ENCODE data around the gene DDX17. TPM values are rescaled to one million over a fixed set of nuclear protein-coding genes. Genes with fewer than 3 reads are reported as not detected.

DDX17 gene
- total RNA-seq, 1 experiment from 2014 or later: 234 TPM

GRCh38 chr22:38523029-38523428, 16.9 kb upstream of the DDX17 start:
- no peaks in the 10 kb centered on the region for H3K9me2 ChIP-seq (ENCODE audit: insufficient read depth)
- POLR2A ChIA-PET: no interaction called here
- no peak for TF ChIP-seq EGR1 (IDR thresholded peaks at IDR 0.05; ENCODE audit: low read depth)
- TF ChIP-seq ELF1 (IDR thresholded peaks at IDR 0.05; ENCODE audit: borderline replicate concordance, low read depth): no peak
- no peak for TF ChIP-seq RAD21 (IDR thresholded peaks at IDR 0.05; ENCODE audit: low read depth)
- TF ChIP-seq CBX3 (IDR thresholded peaks at IDR 0.05; ENCODE audit: low read depth): no peak
- TF ChIP-seq POLR2AphosphoS5 (IDR thresholded peaks at IDR 0.05; ENCODE audit: low read depth, low read length): no peak
- no peak for TF ChIP-seq SIN3A (IDR thresholded peaks at IDR 0.05; ENCODE audit: low read depth)
- TF ChIP-seq EZH2phosphoT487 (IDR thresholded peaks at IDR 0.05; ENCODE audit: borderline replicate concordance): no peak
- TF ChIP-seq YY1 (IDR thresholded peaks at IDR 0.05; ENCODE audit: extremely low read depth, insufficient replicate concordance, low read depth, low read length): no peak
- TF ChIP-seq CEBPB (IDR thresholded peaks at IDR 0.05; ENCODE audit: low read depth): no peak
- TF ChIP-seq CTCF (IDR thresholded peaks at IDR 0.05 in 2 of 3, conservative IDR thresholded peaks at IDR 0.05 in 1 of 3; ENCODE audit: borderline replicate concordance in 1 of 3, insufficient read depth in 1 of 3, low read depth in 2 of 3, low read length in 2 of 3): no peak
- no peak for TF ChIP-seq TCF7L2 (IDR thresholded peaks at IDR 0.05; ENCODE audit: borderline replicate concordance, extremely low read depth, insufficient read depth, insufficient read length)
- TF ChIP-seq SRF (IDR thresholded peaks at IDR 0.05; ENCODE audit: low read depth): no peak
- no peak for TF ChIP-seq EZH2 (IDR thresholded peaks at IDR 0.05)
- TF ChIP-seq ZNF274 (IDR thresholded peaks at IDR 0.05; ENCODE audit: low read depth, low read length): no peak
- no peak for TF ChIP-seq MAX (IDR thresholded peaks at IDR 0.05)
- TF ChIP-seq ATF3 (IDR thresholded peaks at IDR 0.05): no peak
- no peak for TF ChIP-seq POLR2A (IDR thresholded peaks at IDR 0.05; ENCODE audit: borderline replicate concordance, extremely low read depth, insufficient read depth, insufficient read length)
- no peak for TF ChIP-seq REST (IDR thresholded peaks at IDR 0.05; ENCODE audit: low read depth)
- no peaks in the 10 kb centered on the region for H3K79me2 ChIP-seq (ENCODE audit: insufficient read depth, low read length)
- no peak overlapping the region for H3K4me3 ChIP-seq (replicated peaks in 1 of 2; ENCODE audit: low read depth in 1 of 2, low read length in 2 of 2)
- RAD21 ChIA-PET (ENCODE audit: low non-redundant PET in 1 of 2, low total read pairs in 2 of 2, uncharacterized antibody in 2 of 2, unreplicated experiment in 2 of 2): no interaction called here
- H3K36me3 ChIP-seq (ENCODE audit: control insufficient read depth in 1 of 2, insufficient read depth in 2 of 2, low read length in 2 of 2): no peaks in the 10 kb centered on the region
- H4K20me1 ChIP-seq (ENCODE audit: insufficient read depth): no peaks in the 10 kb centered on the region
- no peak overlapping the region for H3K4me2 ChIP-seq (ENCODE audit: low read length)
- BruUV-seq (replicated peaks): no TSS peak
- H3K27me3 ChIP-seq (ENCODE audit: insufficient read depth, low read length): no peaks in the 10 kb centered on the region
- H3K9ac ChIP-seq (ENCODE audit: low read length): no peak overlapping the region
- intact Hi-C loops (cut with micrococcal nuclease): no loop called here
- H3K27ac ChIP-seq (ENCODE audit: low read depth, low read length): no peak overlapping the region
- no peak overlapping the region for H2AFZ ChIP-seq (ENCODE audit: low read depth, low read length, poor library complexity, severe bottlenecking)
- no peaks in the 10 kb centered on the region for H3K9me3 ChIP-seq (ENCODE audit: control insufficient read depth in 1 of 2, insufficient read depth in 1 of 2, low read depth in 1 of 2, low read length in 2 of 2)
- ATAC-seq (no peak), DNase-seq (ENCODE audit: low read depth, low spot score) (no peak)
- H3K4me1 ChIP-seq (ENCODE audit: control insufficient read depth in 1 of 2, insufficient read depth in 2 of 2, low read length in 2 of 2): no peaks in the 10 kb centered on the region
- CTCF ChIA-PET: interaction anchor here (1.5 kb wide), 1 partner anchor 48 kb away, joined by 5 read pairs; no protein-coding TSS in a partner anchor

All from HCT116 (cell line).